ENCODE measurements around the gene UBE2E1.
"Not testable (repeated sequence)": the region's sequence is repeated elsewhere in the genome, so short reads cannot be mapped to it uniquely, and the experiment has no call there.

Gene UBE2E1

GRCh38 chr3:23822559-23822958 lies 16.8 kb downstream of the UBE2E1 start:
- DNase-seq: no peak

GRCh38 chr3:23823620-23824019 lies 17.9 kb downstream of the UBE2E1 start:
- DNase-seq: no peak

GRCh38 chr3:23824699-23825444 lies 19.1 kb downstream of the UBE2E1 start:
- DNase-seq: no peak

GRCh38 chr3:23825802-23826201 lies 20.0 kb downstream of the UBE2E1 start:
- no peak for DNase-seq

- DNase-seq: no peak
Observed at GRCh38 chr3:23826382-23827064, 20.8 kb downstream of the UBE2E1 start.

- DNase-seq: no peak
Observed at GRCh38 chr3:23829242-23829934, 23.6 kb downstream of the UBE2E1 start.

- peak in 1 of 2 donors; percentile 7 for DNase-seq
Observed at GRCh38 chr3:23830869-23831484, 25.2 kb downstream of the UBE2E1 start.

GRCh38 chr3:23831517-23832394 lies 26.0 kb downstream of the UBE2E1 start:
- DNase-seq: no peak

GRCh38 chr3:23832523-23832922 lies 26.8 kb downstream of the UBE2E1 start:
- no peak for DNase-seq

- DNase-seq: no peak
Observed at GRCh38 chr3:23834082-23834870, 28.5 kb downstream of the UBE2E1 start.

- DNase-seq: no peak
Observed at GRCh38 chr3:23835087-23835486, 29.3 kb downstream of the UBE2E1 start.

- DNase-seq: no peak
Observed at GRCh38 chr3:23835802-23836201, 30.0 kb downstream of the UBE2E1 start.

GRCh38 chr3:23836536-23837230 lies 30.9 kb downstream of the UBE2E1 start:
- no peak for DNase-seq

GRCh38 chr3:23837286-23837685 lies 31.5 kb downstream of the UBE2E1 start:
- DNase-seq: no peak

- no peak for DNase-seq
Observed at GRCh38 chr3:23837691-23838090, 31.9 kb downstream of the UBE2E1 start.

- DNase-seq: no peak
Observed at GRCh38 chr3:23840521-23840920, 34.8 kb downstream of the UBE2E1 start.

- no peak for DNase-seq
Observed at GRCh38 chr3:23843869-23844268, 38.1 kb downstream of the UBE2E1 start.

GRCh38 chr3:23845326-23846216 lies 39.8 kb downstream of the UBE2E1 start:
- no peak for DNase-seq

GRCh38 chr3:23849462-23849861 lies 43.7 kb downstream of the UBE2E1 start:
- not testable (repeated sequence) for DNase-seq

- DNase-seq: no peak
Observed at GRCh38 chr3:23856286-23856685, 50.5 kb downstream of the UBE2E1 start.

Measured in stimulated activated CD4-positive, alpha-beta T cell treated with anti-CD3 and anti-CD28 coated beads, Interleukin-2, amount 100 ng/mL, for 24 hours (primary cell).